Testis (tissue), 3 donors: ENCODE data around the gene CTDP1. TPM values are rescaled to one million over a fixed set of nuclear protein-coding genes. Genes with fewer than 3 reads are reported as not detected.

Experiments
- DNase-seq: peaks from one replicate; pipeline ENCODE4 v3.0.0-alpha.2; 2019
- H3K27ac ChIP-seq, 2 donors: fragments of 200-600 bp; sonication (generic); one replicate each; pipeline ENCODE4 v1.5.1; 2019
- H3K27me3 ChIP-seq: fragments of 200-600 bp; sonication (generic); one replicate; pipeline ENCODE4 v1.5.1; 2019
- H3K36me3 ChIP-seq: fragments of 200-600 bp; sonication (generic); one replicate; pipeline ENCODE4 v1.5.1; 2017; ENCODE audit warnings: low read depth; ENCODE audit errors: missing control alignments
- H3K4me1 ChIP-seq: fragments of 200-600 bp; sonication (generic); one replicate; pipeline ENCODE4 v1.5.1; 2019
- H3K4me3 ChIP-seq, 2 donors: fragments of 200-600 bp; sonication (generic); one replicate each; pipeline ENCODE4 v1.5.1; 2017 to 2019
- H3K9me3 ChIP-seq: fragments of 200-600 bp; sonication (generic); one replicate; pipeline ENCODE4 v1.5.1; 2017
- CTCF ChIP-seq, 3 experiments: fragments of 450-650 bp in 2 of 3; fragments of 200-600 bp in 1 of 3; sonication (generic) in 1 of 3; IDR thresholded peaks; one replicate each; pipeline ENCODE4 v1.5.1; 2016 to 2019; ENCODE audit warnings: antibody characterized with exemption in 3 of 3, mild to moderate bottlenecking in 2 of 3, moderate library complexity in 1 of 3
- POLR2A ChIP-seq: fragments of 450-650 bp; IDR thresholded peaks from one replicate; pipeline ENCODE4 v1.6.1; 2017; ENCODE audit warnings: antibody characterized with exemption, mild to moderate bottlenecking, moderate library complexity
- WGBS, 2 donors: methylation state at CpG; one replicate each; pipeline ENCODE4 v1.1.5; 2018; 5-methylcytosine and 5-hydroxymethylcytosine counted together
- intact Hi-C: fragments of 100-400 bp; cut with DNase I; formaldehyde crosslinking; loops from one replicate; pipeline ENCODE4 v1.15.1; 2023; ENCODE audit warnings: low total_unique reads
- polyA plus RNA-seq: library from polyadenylated mRNA; stranded (reverse); fragments of 350-450 nt; fragmentation: Illumina TruSeq; extraction: RNeasy Lipid Tissue Mini Kit (QIAGEN cat#74804); gene quantifications from one replicate; pipeline ENCODE4 v1.2.3, GENCODE V29; 2014; ENCODE audit warnings: low read depth, low replicate concordance; ENCODE audit not compliant: insufficient read depth
- total RNA-seq, 2 donors: library from RNA; depleted of rRNA; stranded (reverse); fragments of >200 nt; gene quantifications; one replicate each; pipeline ENCODE4 v1.2.3, GENCODE V29; 2016

CTDP1 gene
- total and polyA plus RNA-seq, 3 donors from 2014 or later, result 41.0 to 51.0 (median 47.2) TPM

GRCh38 chr18:79764131-79764530 lies 84.5 kb downstream of the CTDP1 start:
- DNase-seq, result no peak
- Histone ChIP-seq H3K27me3 (no peaks in the 10 kb centered on the region), H3K9me3 (no peaks in the 10 kb centered on the region), H3K4me1 (no peaks in the 10 kb centered on the region), H3K36me3 (no peaks in the 10 kb centered on the region), H3K27ac (no peak overlapping the region), H3K4me3 (no peak overlapping the region)
- intact Hi-C loops, result no loop called here
- 80 to 89% methylated on average over 4 of the region's 6 CpGs for WGBS, 2 donors
- TF ChIP-seq CTCF (IDR thresholded peaks at IDR 0.05), result no peak
- TF ChIP-seq POLR2A, result no peak

DNA sequence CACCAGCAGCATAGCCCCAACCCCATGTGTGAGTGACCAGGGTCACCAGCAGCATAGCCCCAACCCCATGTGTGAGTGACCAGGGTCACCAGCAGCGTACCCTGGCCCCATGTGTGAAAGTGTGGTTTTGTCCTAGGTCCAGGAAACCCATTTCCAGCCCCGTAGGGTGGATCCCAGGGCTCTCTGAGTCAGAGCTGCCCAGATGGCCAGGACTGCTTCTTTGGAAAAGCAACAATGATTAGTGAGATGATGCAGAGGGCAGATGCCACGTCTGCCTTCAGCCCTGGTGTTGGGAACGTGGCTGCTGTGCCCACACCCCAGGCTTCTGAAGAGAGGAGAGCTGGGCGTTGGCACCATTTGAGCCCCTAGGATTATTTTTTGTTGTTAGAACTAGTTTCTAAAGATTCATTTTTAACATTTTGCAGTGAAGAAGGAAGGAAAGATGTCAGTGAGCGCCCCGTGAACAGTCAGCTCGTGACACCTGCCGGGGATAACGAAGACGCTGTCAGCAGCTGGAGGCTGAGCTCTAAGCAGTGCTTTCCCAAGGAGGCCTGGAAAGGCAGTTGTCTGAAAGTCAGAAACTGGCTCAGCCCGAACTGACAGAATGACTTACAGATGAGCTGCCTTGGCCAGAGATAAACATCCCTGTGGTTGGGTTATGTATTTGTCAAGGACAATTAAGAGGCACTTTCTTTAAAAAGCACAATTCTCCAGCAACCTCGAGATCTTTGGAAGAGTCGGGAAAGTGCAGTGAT lies 86.1 kb downstream of the CTDP1 start:
- DNase-seq, result peak; percentile 12
- Histone ChIP-seq H3K27me3 (no peaks in the 10 kb centered on the region), H3K9me3 (no peaks in the 10 kb centered on the region), H3K36me3 (no peaks in the 10 kb centered on the region), H3K4me3 (no peak overlapping the region), H3K27ac (no peak overlapping the region), H3K4me1 (no peaks in the 10 kb centered on the region)
- TF ChIP-seq CTCF (IDR thresholded peaks at IDR 0.05) (no peak), POLR2A (no peak)
- 57 to 70% methylated on average over 13 of the region's 14 CpGs for WGBS, 2 donors
- intact Hi-C loops, result no loop called here

- H3K27ac ChIP-seq, result no peak overlapping the region
- no peak overlapping the region for H3K4me3 ChIP-seq
- no peaks in the 10 kb centered on the region for H3K9me3 ChIP-seq
- H3K4me1 ChIP-seq, result no peaks in the 10 kb centered on the region
- intact Hi-C loops, result no loop called here
- no peak for TF ChIP-seq POLR2A
- TF ChIP-seq CTCF (IDR thresholded peaks at IDR 0.05), result no peak
- peak; percentile 9 for DNase-seq
- H3K36me3 ChIP-seq, result no peaks in the 10 kb centered on the region
- H3K27me3 ChIP-seq, result no peaks in the 10 kb centered on the region
- WGBS, 2 donors, result 63 to 75% methylated on average over 12 to 16 of the region's 16 CpGs
Measured at GRCh38 chr18:79766308-79766707, 86.7 kb downstream of the CTDP1 start.

DNA sequence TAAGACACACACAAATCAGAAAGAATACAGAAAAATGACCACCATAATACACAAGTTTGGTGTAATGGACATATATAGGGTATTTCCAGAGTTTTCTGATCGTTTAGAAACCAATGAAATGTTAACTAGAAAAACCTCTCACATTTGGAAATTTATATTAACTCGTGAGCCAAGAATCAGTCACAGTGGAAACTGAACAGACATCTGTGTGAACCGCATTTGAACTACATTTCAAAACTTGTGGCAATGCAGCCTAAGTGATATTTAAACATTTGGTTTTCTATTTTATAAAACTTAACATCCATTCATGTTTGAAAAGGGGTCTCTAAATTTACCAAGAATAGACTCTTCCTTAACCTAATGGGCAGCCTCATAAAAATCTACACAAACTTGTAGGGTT lies 89.1 kb downstream of the CTDP1 start:
- Histone ChIP-seq H3K27me3 (no peaks in the 10 kb centered on the region), H3K27ac (no peak overlapping the region), H3K4me3 (no peak overlapping the region), H3K9me3 (no peaks in the 10 kb centered on the region), H3K36me3 (no peaks in the 10 kb centered on the region), H3K4me1 (no peaks in the 10 kb centered on the region)
- intact Hi-C loops, result no loop called here
- TF ChIP-seq CTCF (IDR thresholded peaks at IDR 0.05) (no peak), POLR2A (no peak)
- 72 to 80% methylated on average over 3 of the region's 3 CpGs for WGBS, 2 donors
- DNase-seq, result no peak
